ENCODE data around the gene CYSLTR2. TPM values are rescaled to one million over a fixed set of nuclear protein-coding genes. Genes with fewer than 3 reads are reported as not detected.

The CYSLTR2 gene
- total RNA-seq, 1 donor from 2014 or later = 9.8 TPM

DNA sequence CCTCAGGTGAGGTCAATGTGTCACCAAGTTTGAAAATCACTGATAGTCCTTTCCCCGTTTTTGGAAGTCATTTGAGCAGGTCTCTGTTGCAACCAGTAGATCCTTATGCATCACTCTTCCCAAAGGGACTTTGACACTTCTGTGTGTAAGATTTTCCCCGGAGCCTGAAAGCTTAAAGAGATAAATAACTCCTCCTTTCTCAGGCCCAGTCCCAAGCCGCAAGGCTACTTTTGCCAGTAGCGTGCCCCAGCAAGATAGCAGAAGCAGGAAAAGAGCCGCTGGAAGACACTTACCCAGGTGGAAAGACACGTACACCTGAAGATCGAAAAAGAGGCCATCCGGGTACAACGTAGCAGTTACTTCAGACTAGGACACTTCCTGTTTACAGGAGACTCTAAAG is 106.9 kb downstream of the CYSLTR2 start:
- intact Hi-C loops (cut with DNase I) = no loop called here
- ATAC-seq (no peak), DNase-seq (ENCODE audit: missing footprints) (no peak)

Other genes with a start within 250 kb of the CYSLTR2 start
- 14.8 TPM for gene LPAR6, start 240.8 kb upstream of the CYSLTR2 start, total RNA-seq
- 16.4 TPM for gene RCBTB2, start 120.8 kb upstream of the CYSLTR2 start, total RNA-seq